Neural cell (in vitro differentiated cells): ENCODE measurements around the gene SPIN3.
"Not testable (repeated sequence)": the region's sequence is repeated elsewhere in the genome, so short reads cannot be mapped to it uniquely, and the experiment has no call there.

Source experiments
- EZH2 ChIP-seq: fragments of 200-600, 300-800 bp; shearing (Covaris generic), sonication (generic); IDR thresholded peaks from 2 replicates; pipeline ENCODE4 v1.6.1; 2014; ENCODE audit warnings: antibody characterized with exemption, low read length, borderline replicate concordance, mild to moderate bottlenecking; ENCODE audit not compliant: insufficient read depth, poor library complexity, severe bottlenecking
- POLR2AphosphoS5 ChIP-seq: IDR thresholded peaks from 2 replicates; pipeline ENCODE4 v1.6.1; 2012
- TF ChIP-seq, protein P1 (sequence below): fragments of 450-650 bp; IDR thresholded peaks from 2 replicates; pipeline ENCODE4 v1.5.1; 2014; ENCODE audit warnings: antibody characterized with exemption, mild to moderate bottlenecking, moderate library complexity; ENCODE audit not compliant: poor library complexity, severe bottlenecking

DNA sequence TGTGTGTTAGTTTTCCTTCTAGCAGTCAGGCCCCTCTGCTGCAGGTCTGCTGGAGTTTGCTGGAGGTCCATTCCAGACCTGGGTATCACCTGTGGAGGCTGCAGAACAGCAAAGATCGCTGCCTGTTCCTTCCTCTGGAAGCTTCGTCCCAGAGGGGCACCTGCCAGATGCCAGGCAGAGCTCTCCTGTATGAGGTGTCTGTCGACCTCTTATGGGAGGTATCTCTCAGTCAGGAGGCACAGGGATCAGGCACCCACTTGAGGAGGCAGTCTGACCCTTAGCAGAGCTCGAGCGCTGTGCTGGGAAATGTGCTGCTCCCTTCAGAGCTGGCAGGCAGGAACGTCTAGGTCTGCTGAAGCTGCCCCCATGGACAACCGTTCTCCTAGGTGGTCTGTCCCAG, 41.9 kb upstream of the SPIN3 start:
- not testable (repeated sequence) for TF ChIP-seq EZH2, POLR2AphosphoS5
- TF ChIP-seq, protein P1, sequence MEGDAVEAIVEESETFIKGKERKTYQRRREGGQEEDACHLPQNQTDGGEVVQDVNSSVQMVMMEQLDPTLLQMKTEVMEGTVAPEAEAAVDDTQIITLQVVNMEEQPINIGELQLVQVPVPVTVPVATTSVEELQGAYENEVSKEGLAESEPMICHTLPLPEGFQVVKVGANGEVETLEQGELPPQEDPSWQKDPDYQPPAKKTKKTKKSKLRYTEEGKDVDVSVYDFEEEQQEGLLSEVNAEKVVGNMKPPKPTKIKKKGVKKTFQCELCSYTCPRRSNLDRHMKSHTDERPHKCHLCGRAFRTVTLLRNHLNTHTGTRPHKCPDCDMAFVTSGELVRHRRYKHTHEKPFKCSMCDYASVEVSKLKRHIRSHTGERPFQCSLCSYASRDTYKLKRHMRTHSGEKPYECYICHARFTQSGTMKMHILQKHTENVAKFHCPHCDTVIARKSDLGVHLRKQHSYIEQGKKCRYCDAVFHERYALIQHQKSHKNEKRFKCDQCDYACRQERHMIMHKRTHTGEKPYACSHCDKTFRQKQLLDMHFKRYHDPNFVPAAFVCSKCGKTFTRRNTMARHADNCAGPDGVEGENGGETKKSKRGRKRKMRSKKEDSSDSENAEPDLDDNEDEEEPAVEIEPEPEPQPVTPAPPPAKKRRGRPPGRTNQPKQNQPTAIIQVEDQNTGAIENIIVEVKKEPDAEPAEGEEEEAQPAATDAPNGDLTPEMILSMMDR = not testable (repeated sequence)
